DND-41 (cell line): ENCODE data around the gene PADI4.

Experiments
- CTCF ChIP-seq: IDR thresholded peaks from 2 replicates; pipeline ENCODE4 v1.5.1; 2012; ENCODE audit warnings: borderline replicate concordance, low read length, moderate library complexity, mild to moderate bottlenecking; ENCODE audit not compliant: poor library complexity, severe bottlenecking; ENCODE audit errors: extremely low read depth
- EZH2 ChIP-seq: IDR thresholded peaks from 3 replicates; pipeline ENCODE4 v1.6.1; 2012; ENCODE audit warnings: borderline replicate concordance, low read depth, mild to moderate bottlenecking, moderate library complexity, low read length, inconsistent platforms; ENCODE audit not compliant: severe bottlenecking

GRCh38 chr1:17315542-17316130, 7.6 kb downstream of the PADI4 start:
- no peak for TF ChIP-seq CTCF
- TF ChIP-seq EZH2, result no peak
